Tibial artery (tissue), 4 donors: Measurements from ENCODE around the gene TRIM9.
A peak's percentile ranks its signal among the peaks of the same experiment; 100 is the strongest.

Experiments
- DNase-seq, 2 donors: peaks; one replicate each; pipeline ENCODE4 v3.0.0-alpha.2; 2019
- H3K27ac ChIP-seq, 2 donors: fragments of 200-600 bp; sonication (generic) in 1 of 2; 1 replicate in 1 of 2; 2 replicates in 1 of 2; pipeline ENCODE4 v1.5.1; 2018 to 2019; ENCODE audit warnings: mild to moderate bottlenecking in 1 of 2
- H3K27me3 ChIP-seq, 2 donors: fragments of 200-600 bp; sonication (generic) in 1 of 2; one replicate each; pipeline versions ENCODE4 v1.5.1 to v1.6.0; 2016 to 2019
- H3K36me3 ChIP-seq, 3 donors: fragments of 200-600 bp; sonication (generic) in 2 of 3; one replicate each; pipeline ENCODE4 v1.5.1; 2016 to 2019; ENCODE audit warnings: mild to moderate bottlenecking in 2 of 3
- H3K4me1 ChIP-seq, 4 donors: fragments of 200-600 bp; sonication (generic) in 2 of 4; 1 replicate in 3 of 4; 2 replicates in 1 of 4; pipeline ENCODE4 v1.5.1; 2016 to 2019
- H3K4me3 ChIP-seq, 2 donors: fragments of 200-600 bp; sonication (generic) in 1 of 2; 1 replicate in 1 of 2; 2 replicates in 1 of 2; pipeline ENCODE4 v1.5.1; 2018 to 2019; ENCODE audit warnings: mild to moderate bottlenecking in 2 of 2
- H3K9me3 ChIP-seq, 3 donors: fragments of 200-600 bp; sonication (generic) in 1 of 3; one replicate each; pipeline ENCODE4 v1.5.1; 2016 to 2019
- intact Hi-C: fragments of 100-400 bp; cut with DNase I; formaldehyde crosslinking; loops from one replicate; pipeline ENCODE4 v1.15.0; 2023; ENCODE audit warnings: low total_unique reads
- TF ChIP-seq, protein P1 (sequence below), 2 experiments: fragments of 200-600 bp in 1 of 2; fragments of 450-650 bp in 1 of 2; IDR thresholded peaks; one replicate each; pipeline ENCODE4 v1.5.1; 2017 to 2019; ENCODE audit warnings: antibody characterized with exemption in 2 of 2, mild to moderate bottlenecking in 1 of 2, moderate library complexity in 1 of 2

Gene TRIM9

DNA sequence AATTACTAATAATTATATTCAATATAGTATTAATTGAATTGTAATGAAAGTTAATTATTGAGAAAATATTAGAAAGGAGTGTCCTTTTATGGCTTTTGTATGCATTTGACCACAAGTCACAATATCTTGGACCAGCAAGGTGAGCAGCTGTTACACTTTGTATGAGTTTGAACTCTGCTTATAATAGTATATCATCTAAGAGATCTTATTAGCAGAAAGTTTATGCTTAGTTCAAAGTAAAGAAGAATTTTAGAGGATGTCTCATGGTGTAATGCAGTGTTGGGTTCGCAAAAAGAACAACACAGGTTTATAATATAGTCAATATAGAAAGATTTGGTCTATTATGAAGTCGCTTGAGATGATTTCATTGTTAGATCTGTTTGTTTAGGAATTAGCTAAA lies 2.0 kb upstream of the TRIM9 start:
- Histone ChIP-seq H3K9me3 (no peaks in the 10 kb centered on the region), H3K4me3 (no peak overlapping the region), H3K4me1 (peaks cover 0 to 30% (median 23%) of the 10 kb centered on the region in 4 donors), H3K27ac (no peak overlapping the region), H3K27me3 (peaks cover 6 to 39% of the 10 kb centered on the region in 2 donors), H3K36me3 (no peaks in the 10 kb centered on the region)
- intact Hi-C loops: no loop called here
- DNase-seq: no peak
- TF ChIP-seq, protein P1, sequence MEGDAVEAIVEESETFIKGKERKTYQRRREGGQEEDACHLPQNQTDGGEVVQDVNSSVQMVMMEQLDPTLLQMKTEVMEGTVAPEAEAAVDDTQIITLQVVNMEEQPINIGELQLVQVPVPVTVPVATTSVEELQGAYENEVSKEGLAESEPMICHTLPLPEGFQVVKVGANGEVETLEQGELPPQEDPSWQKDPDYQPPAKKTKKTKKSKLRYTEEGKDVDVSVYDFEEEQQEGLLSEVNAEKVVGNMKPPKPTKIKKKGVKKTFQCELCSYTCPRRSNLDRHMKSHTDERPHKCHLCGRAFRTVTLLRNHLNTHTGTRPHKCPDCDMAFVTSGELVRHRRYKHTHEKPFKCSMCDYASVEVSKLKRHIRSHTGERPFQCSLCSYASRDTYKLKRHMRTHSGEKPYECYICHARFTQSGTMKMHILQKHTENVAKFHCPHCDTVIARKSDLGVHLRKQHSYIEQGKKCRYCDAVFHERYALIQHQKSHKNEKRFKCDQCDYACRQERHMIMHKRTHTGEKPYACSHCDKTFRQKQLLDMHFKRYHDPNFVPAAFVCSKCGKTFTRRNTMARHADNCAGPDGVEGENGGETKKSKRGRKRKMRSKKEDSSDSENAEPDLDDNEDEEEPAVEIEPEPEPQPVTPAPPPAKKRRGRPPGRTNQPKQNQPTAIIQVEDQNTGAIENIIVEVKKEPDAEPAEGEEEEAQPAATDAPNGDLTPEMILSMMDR (IDR thresholded peaks at IDR 0.05): no peak

DNA sequence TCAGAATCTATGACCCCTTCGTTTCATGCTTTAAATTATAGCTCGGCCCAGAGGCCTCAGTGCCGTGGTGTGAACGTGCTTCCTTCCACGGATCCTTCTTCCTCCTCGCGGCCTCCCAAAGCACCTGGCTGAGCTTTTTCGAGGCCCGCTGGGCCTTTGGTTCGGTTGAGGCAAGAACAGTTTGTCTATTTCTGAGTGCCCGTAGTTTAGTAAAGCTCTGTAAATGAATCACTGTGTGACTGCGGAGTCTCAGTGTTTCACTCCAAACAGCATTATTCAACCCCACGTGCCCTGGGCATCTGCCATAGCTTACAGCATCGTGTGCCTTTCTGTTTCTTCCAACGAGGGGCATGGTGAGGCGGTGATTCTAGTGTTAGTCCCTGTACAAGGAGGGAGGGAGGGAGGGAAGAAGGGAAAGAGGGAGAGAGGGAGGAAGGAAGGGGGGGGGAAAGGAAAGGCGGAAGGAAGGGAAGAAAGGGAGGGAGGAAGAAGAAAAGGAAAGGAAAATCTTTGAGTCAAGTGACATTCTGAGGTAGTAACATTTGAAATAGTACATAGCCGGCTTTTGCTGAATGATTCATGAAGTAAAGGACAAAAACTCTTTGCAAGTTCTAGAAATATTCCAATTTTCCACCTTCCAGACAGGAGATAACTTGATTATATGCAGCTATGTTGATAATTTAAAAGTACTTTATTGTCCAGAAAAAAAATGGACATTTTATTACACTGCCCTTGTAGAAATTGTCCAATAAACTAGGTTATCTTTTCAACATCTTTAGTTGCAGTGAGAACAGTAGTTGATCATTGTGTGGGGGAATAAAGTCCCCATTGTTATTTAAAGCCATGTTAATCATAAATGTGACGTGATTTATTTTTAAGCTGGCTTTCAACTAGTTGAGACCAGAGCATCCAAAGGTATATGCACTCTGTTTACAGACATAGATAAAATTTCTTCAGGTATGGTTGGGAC lies 1.2 kb upstream of the TRIM9 start:
- intact Hi-C loops: no loop called here
- peak in 1 of 2 donors; percentile 67 for DNase-seq
- H3K4me3 ChIP-seq: peak overlapping the region; percentile 50 to 65

DNA sequence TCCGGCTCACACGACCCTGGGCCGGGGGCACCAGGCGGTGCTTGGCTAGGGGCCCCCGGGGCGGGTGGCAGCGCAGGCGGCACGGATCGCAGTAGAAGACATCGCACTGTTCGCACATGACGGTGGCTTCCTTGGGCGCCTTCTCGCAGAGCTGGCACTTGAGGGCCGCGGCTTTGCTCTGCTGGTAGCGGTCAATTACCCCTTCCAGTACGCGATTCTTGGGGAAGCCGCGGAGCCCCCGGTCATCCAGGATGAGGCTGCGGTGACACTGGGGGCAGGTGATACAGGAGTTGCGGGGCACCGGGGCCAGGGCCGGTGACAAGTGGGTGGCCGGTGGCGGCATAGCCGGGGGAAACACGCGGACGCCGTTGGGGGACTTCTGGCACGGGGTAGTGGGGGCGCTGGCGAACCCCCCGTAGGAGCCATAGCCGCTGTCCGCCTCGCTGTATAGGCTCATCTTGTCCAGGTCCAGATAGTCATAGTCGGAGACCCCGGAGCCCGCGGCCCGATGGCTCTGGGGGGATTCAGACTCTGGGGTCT lies 553 bp downstream of the TRIM9 start:
- peaks cover 6 to 39% of the 10 kb centered on the region in 2 donors for H3K27me3 ChIP-seq
- no peak for DNase-seq
- peaks cover 0 to 30% (median 23%) of the 10 kb centered on the region in 4 donors for H3K4me1 ChIP-seq
- intact Hi-C loops: no loop called here
- H3K4me3 ChIP-seq: peak overlapping the region; percentile 50 to 65
- TF ChIP-seq, protein P1 (IDR thresholded peaks at IDR 0.05): no peak
- no peak overlapping the region for H3K27ac ChIP-seq
- H3K36me3 ChIP-seq: no peaks in the 10 kb centered on the region
- H3K9me3 ChIP-seq: no peaks in the 10 kb centered on the region

More for the DNA sequence above, 1.2 kb upstream of the TRIM9 start:
- no peak overlapping the region for H3K27ac ChIP-seq
- no peaks in the 10 kb centered on the region for H3K36me3 ChIP-seq
- TF ChIP-seq, protein P1 (IDR thresholded peaks at IDR 0.05): no peak
- peaks cover 0 to 30% (median 23%) of the 10 kb centered on the region in 4 donors for H3K4me1 ChIP-seq
- peaks cover 6 to 39% of the 10 kb centered on the region in 2 donors for H3K27me3 ChIP-seq
- no peaks in the 10 kb centered on the region for H3K9me3 ChIP-seq

DNA sequence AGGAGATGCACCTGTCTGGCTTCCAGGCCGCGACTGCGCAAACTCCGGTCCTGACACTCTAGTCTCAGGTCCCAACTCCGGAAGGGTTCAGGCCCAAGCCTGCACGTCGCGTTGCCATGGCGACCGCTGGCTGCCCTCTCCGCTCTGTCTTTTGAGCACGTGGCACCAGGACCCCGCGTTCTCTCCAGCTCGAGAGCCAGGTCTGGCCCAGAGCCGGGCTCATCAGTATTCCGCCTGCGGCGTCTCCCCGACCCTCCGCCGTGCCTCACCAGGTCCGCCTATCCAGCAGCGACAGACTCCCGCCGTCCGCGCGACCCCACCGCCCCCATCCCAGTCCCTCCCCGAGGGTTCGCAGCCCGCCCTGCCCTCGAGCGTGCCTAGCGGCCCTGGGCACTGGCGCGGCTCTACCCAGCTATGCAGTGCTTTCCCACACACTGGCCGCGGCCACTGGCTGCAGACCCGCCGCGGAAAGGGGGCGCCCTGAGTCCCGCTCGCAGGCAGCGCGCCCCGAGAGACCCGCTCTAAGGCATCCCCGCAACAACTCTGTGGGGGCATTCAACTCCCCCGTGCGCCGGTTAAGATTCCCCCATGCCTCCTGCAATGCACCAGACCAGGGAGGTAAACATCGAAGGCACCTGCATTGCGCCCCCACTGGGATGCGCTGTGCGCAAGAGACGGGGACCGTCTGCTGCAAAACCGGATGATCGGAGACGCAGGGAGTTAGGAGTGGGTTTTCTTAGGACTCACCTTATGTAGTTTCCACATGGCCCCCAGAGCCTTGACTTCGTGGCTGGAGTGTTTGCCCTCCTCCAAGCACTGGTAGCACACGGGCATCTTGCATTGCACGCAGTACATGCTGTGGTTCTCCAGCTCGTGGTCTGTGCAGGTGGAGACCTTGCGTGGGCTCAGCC lies 1.3 kb downstream of the TRIM9 start:
- H3K4me1 ChIP-seq: peaks cover 0 to 30% (median 23%) of the 10 kb centered on the region in 4 donors
- intact Hi-C loops: no loop called here
- H3K36me3 ChIP-seq: no peaks in the 10 kb centered on the region
- TF ChIP-seq, protein P1 (IDR thresholded peaks at IDR 0.05): no peak
- DNase-seq: no peak
- H3K9me3 ChIP-seq: no peaks in the 10 kb centered on the region
- H3K27me3 ChIP-seq: peaks cover 6 to 39% of the 10 kb centered on the region in 2 donors
- no peak overlapping the region for H3K27ac ChIP-seq
- peak overlapping the region; percentile 50 to 65 for H3K4me3 ChIP-seq

DNA sequence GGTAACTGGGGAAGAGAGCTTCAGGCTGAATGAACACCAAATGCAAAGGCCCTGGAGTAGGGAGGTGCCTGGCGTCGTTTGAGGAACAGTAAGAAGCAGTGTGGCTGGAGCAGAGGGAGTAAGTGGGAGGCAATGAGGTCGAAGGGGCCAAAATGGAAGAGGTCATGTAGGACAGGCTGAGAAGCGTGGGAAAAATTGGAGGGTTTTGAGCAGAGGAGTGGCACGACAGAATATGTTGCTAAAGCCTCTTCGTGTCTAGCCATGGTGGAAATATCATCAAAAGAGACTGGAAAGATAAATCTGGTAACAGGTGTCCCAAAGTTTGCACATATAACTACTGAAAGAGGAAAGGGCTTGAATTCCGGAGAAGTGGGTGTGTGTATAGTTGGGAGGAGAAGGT lies 1.9 kb downstream of the TRIM9 start:
- Histone ChIP-seq H3K4me3 (no peak overlapping the region), H3K27me3 (peaks cover 6 to 36% of the 10 kb centered on the region in 2 donors), H3K4me1 (peaks cover 0 to 30% (median 23%) of the 10 kb centered on the region in 4 donors), H3K27ac (no peak overlapping the region), H3K36me3 (no peaks in the 10 kb centered on the region), H3K9me3 (no peaks in the 10 kb centered on the region)
- intact Hi-C loops: no loop called here
- TF ChIP-seq, protein P1 (IDR thresholded peaks at IDR 0.05): no peak
- no peak for DNase-seq
